SHP77 (cell line): ENCODE data around the gene NPPB.

Experiments used
- DNase-seq, 2 experiments: peaks; one replicate each; lab custom pipeline; 2025; lab: John Stamatoyannopoulos, UW

NPPB gene

GRCh38 chr1:11833497-11833896 lies 25.2 kb downstream of the NPPB start:
- no peak for DNase-seq

DNA sequence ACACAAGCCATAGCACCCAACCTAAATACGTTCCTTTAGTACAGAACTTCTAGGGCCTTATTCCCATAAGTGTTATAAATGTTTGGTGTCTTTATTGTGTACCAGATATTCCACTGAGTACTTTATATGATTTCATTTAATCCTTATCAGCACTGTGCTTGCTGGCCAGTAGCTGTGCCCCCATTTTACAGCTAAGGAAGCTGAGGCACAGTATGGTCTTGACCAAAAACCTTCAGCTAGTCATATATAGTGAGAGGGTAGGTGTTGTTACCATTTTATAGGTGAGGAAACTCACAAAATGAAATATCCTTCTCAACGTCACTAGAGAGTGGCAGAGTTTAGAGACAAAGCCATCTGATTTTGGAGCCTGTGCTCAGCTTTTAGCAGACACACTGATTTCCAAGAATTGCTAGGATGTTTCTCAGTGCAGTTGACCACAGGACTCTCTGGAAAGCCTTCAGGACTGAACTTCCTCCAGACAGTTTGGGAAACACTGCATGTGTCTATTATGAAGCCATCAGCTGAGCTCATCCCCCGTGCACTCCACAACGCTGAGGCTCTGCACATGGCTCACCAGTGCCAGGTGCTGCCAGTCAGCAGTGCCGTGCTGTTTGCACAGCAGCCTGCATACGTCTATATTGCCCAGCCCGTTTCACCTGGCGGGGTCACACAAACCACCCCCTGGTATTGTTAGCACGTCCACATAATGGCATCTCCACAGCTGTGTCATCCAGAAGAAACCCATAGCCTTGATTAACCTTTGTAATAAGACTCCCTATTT lies 26.6 kb downstream of the NPPB start:
- DNase-seq: peak in 1 of 2 experiments; percentile 33

GRCh38 chr1:11828511-11828910 lies 30.2 kb downstream of the NPPB start:
- DNase-seq: no peak

GRCh38 chr1:11826946-11827345 lies 31.8 kb downstream of the NPPB start:
- DNase-seq: no peak

- DNase-seq: no peak
These were observed 33.6 kb downstream of the NPPB start for GRCh38 chr1:11825131-11825530.

DNA sequence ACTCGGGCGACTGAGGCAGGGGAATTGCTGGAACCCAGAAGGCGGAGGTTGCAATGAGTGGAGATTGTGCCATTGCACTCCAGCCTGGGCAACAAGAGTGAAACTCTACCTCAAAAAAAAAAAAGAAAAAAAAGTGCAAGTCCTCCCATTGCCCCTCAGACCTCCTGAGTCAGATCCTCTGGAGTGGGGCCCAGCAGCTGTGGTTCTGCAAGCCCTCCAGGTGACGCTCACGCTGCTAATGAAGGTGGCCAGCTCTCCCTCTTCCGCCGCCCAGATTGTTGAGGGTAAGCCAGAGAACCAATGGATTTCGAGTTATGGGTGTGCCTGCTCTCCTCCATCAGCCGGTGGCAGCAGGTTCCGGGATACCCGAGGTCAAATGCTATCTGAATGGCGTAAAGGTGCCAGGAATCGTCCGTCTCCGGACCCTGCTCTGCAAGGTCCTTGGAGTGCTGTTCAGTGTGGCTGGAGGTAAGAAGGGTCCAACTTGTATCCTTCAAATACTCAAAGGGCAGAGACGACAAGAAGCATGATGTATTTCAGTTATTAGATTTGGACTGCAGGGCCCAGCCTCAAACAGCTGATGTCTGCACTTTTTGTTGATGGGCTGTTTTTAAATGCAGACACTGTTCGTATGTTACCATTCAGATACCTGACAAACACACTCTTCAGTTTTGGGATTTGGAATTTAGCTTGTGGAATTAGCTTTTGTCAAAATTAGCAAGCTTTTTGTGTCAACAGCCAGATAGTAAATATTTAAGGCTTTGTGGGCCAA lies 35.2 kb downstream of the NPPB start:
- DNase-seq: no peak

DNA sequence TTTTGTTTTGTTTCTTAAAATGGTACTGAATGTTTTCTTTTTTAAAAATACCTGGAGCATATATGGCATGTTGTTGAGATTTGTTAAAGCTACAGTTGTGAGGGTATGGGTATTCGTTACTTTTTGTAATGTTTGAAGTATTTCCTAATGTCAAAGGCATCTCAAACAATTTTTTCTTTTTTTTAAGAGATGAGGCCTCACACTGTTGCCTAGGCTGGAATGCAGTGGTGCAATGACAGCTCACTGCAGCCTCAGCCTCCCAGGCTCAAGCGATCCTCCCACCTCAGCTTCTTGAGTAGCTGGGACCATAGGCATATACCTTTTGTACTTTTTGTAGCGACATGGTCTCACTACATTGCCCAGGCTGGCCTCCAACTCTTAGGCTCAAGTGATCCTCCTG lies 36.7 kb downstream of the NPPB start:
- DNase-seq: no peak

GRCh38 chr1:11817192-11817591 lies 41.6 kb downstream of the NPPB start:
- no peak for DNase-seq

GRCh38 chr1:11813021-11813420 lies 45.7 kb downstream of the NPPB start:
- no peak for DNase-seq
